DND-41 (cell line): ENCODE data around the gene SAMD4A.

Experiments used
- ATAC-seq: fragments of 200-7000 bp; cut with Tn5 transposase; 3 replicates; pipeline ENCODE4 v1.9.1; 2021; ENCODE audit warnings: low read depth; ENCODE audit not compliant: insufficient read depth
- DNase-seq: peaks from one replicate; pipeline ENCODE4 v3.0.0-alpha.2; 2020
- H2AFZ ChIP-seq: 2 replicates; pipeline ENCODE4 v1.6.0; 2012; ENCODE audit warnings: low read depth, low read length
- H3K27ac ChIP-seq: 2 replicates; pipeline ENCODE4 v1.5.1; 2012; ENCODE audit warnings: low read length, inconsistent platforms
- H3K27me3 ChIP-seq: fragments of 200-600 bp; sonication (generic); 2 replicates; pipeline ENCODE4 v1.6.0; 2012; ENCODE audit warnings: low read length, mild to moderate bottlenecking, inconsistent platforms; ENCODE audit not compliant: insufficient read depth, poor library complexity
- H3K36me3 ChIP-seq: 2 replicates; pipeline ENCODE4 v1.5.1; 2012; ENCODE audit warnings: low read length, inconsistent platforms; ENCODE audit not compliant: insufficient read depth
- H3K4me1 ChIP-seq: 2 replicates; pipeline ENCODE4 v1.5.1; 2012; ENCODE audit warnings: mild to moderate bottlenecking, low read length; ENCODE audit not compliant: insufficient read depth
- H3K4me2 ChIP-seq: 2 replicates; pipeline ENCODE4 v1.6.0; 2012; ENCODE audit warnings: mild to moderate bottlenecking, moderate library complexity, low read length, inconsistent platforms; ENCODE audit not compliant: insufficient read depth
- H3K4me3 ChIP-seq, 2 experiments: fragments of 200-600 bp in 1 of 2; shearing (Covaris generic) in 1 of 2; 2 replicates each; pipeline ENCODE4 v1.5.1; 2012 to 2016; ENCODE audit warnings: inconsistent platforms in 2 of 2, low read length in 2 of 2, mild to moderate bottlenecking in 2 of 2, low read depth in 1 of 2, moderate library complexity in 1 of 2
- H3K79me2 ChIP-seq: 2 replicates; pipeline ENCODE4 v1.6.0; 2012; ENCODE audit warnings: low read length, inconsistent platforms; ENCODE audit not compliant: insufficient read depth
- H3K9ac ChIP-seq: 2 replicates; pipeline ENCODE4 v1.6.0; 2012; ENCODE audit warnings: low read depth, mild to moderate bottlenecking, inconsistent platforms, low read length, moderate library complexity
- H3K9me3 ChIP-seq: 2 replicates; pipeline ENCODE4 v1.5.1; 2012; ENCODE audit warnings: low read length, moderate library complexity, mild to moderate bottlenecking, inconsistent platforms; ENCODE audit not compliant: insufficient read depth, severe bottlenecking
- H4K20me1 ChIP-seq: 2 replicates; pipeline ENCODE4 v1.6.0; 2012; ENCODE audit warnings: low read length; ENCODE audit not compliant: insufficient read depth
- EZH2 ChIP-seq: IDR thresholded peaks from 3 replicates; pipeline ENCODE4 v1.6.1; 2012; ENCODE audit warnings: borderline replicate concordance, low read depth, mild to moderate bottlenecking, moderate library complexity, low read length, inconsistent platforms; ENCODE audit not compliant: severe bottlenecking
- TF ChIP-seq, protein P1 (sequence below): IDR thresholded peaks from 2 replicates; pipeline ENCODE4 v1.5.1; 2012; ENCODE audit warnings: borderline replicate concordance, low read length, moderate library complexity, mild to moderate bottlenecking; ENCODE audit not compliant: poor library complexity, severe bottlenecking; ENCODE audit errors: extremely low read depth

Gene SAMD4A

DNA sequence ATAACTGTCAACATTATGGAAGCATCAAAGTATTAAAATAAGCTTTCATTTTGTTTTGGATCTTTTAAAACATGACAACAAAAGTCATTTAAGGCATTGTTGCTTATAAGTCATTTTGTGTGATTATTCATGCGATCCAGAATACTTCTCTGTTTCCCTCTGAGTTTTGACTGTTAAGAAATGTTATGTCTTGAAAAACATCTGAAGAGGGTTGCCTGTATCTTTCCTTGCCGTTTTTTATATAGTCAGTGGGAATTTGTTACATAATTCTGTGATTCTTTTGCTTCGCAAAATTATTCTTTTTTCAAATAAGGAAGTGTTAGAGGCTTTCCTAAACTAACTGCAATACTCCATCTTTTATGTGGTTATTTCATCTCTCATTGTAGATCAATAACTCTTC, 78.7 kb downstream of the SAMD4A start:
- H3K4me2 ChIP-seq = no peak overlapping the region
- H3K36me3 ChIP-seq = no peaks in the 10 kb centered on the region
- no peaks in the 10 kb centered on the region for H4K20me1 ChIP-seq
- H3K9ac ChIP-seq = no peak overlapping the region
- no peak overlapping the region for H3K27ac ChIP-seq
- no peak overlapping the region for H3K4me3 ChIP-seq
- no peaks in the 10 kb centered on the region for H3K4me1 ChIP-seq
- no peak for DNase-seq
- no peaks in the 10 kb centered on the region for H3K9me3 ChIP-seq
- no peaks in the 10 kb centered on the region for H3K79me2 ChIP-seq
- TF ChIP-seq, protein P1, sequence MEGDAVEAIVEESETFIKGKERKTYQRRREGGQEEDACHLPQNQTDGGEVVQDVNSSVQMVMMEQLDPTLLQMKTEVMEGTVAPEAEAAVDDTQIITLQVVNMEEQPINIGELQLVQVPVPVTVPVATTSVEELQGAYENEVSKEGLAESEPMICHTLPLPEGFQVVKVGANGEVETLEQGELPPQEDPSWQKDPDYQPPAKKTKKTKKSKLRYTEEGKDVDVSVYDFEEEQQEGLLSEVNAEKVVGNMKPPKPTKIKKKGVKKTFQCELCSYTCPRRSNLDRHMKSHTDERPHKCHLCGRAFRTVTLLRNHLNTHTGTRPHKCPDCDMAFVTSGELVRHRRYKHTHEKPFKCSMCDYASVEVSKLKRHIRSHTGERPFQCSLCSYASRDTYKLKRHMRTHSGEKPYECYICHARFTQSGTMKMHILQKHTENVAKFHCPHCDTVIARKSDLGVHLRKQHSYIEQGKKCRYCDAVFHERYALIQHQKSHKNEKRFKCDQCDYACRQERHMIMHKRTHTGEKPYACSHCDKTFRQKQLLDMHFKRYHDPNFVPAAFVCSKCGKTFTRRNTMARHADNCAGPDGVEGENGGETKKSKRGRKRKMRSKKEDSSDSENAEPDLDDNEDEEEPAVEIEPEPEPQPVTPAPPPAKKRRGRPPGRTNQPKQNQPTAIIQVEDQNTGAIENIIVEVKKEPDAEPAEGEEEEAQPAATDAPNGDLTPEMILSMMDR = no peak
- no peak for TF ChIP-seq EZH2
- H3K27me3 ChIP-seq = peaks cover 58% of the 10 kb centered on the region
- H2AFZ ChIP-seq = no peak overlapping the region
- ATAC-seq = no peak

DNA sequence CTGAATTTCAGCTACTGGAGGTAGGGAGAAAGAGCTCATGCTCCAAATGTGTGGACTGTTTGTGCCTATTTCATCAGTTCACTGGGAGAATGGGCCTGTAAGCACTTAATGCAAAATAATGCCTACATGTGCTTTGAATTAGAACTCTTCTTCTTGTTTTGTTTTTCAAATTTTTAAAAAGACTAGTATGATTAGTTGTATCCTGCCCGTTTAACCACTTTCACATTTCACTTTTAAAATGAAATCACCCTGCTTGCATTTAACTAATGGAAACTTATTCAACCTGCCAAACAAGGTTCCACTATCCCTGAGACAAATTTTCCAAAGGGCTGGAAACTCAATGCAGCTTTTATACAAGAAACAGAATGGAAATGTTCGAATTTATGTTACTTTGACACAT, 79.7 kb downstream of the SAMD4A start:
- Histone ChIP-seq H2AFZ (no peak overlapping the region), H3K4me3 (no peak overlapping the region), H3K9me3 (no peaks in the 10 kb centered on the region), H3K9ac (no peak overlapping the region), H3K79me2 (no peaks in the 10 kb centered on the region), H4K20me1 (no peaks in the 10 kb centered on the region), H3K4me1 (no peaks in the 10 kb centered on the region), H3K36me3 (no peaks in the 10 kb centered on the region), H3K4me2 (no peak overlapping the region), H3K27ac (no peak overlapping the region), H3K27me3 (peaks cover 56% of the 10 kb centered on the region)
- DNase-seq = no peak
- TF ChIP-seq, protein P1 = no peak
- no peak for TF ChIP-seq EZH2
- ATAC-seq = no peak

DNA sequence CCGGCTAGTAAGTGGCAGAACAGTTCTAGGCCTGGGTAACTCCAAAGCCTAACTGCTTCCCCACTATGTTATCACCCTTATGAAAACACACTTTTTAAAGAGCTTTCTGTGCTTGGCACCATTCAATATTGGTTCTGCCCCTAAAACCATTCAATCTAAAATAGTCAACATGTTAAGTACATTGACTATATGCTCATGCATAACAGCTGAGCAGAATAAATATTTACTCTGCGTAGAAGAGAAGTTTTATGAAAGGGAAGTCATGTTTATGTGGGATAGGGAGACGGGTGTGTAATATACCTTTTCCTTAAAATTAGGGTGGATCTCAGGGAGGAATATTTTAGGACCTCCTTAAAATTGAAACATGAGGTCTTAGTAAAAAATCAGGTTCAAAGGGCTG, 80.5 kb downstream of the SAMD4A start:
- Histone ChIP-seq H3K9me3 (no peaks in the 10 kb centered on the region), H3K9ac (no peak overlapping the region), H3K79me2 (no peaks in the 10 kb centered on the region), H2AFZ (no peak overlapping the region), H3K4me2 (no peak overlapping the region), H3K4me1 (no peaks in the 10 kb centered on the region), H4K20me1 (no peaks in the 10 kb centered on the region), H3K27ac (no peak overlapping the region), H3K36me3 (no peaks in the 10 kb centered on the region), H3K27me3 (peaks cover 58% of the 10 kb centered on the region), H3K4me3 (no peak overlapping the region)
- DNase-seq (no peak), ATAC-seq (no peak)
- TF ChIP-seq EZH2 = no peak
- TF ChIP-seq, protein P1 = no peak

GRCh38 chr14:54649056-54649455, 82.1 kb downstream of the SAMD4A start:
- Histone ChIP-seq H2AFZ (no peak overlapping the region), H3K27me3 (peaks cover 50% of the 10 kb centered on the region), H3K4me2 (no peak overlapping the region), H4K20me1 (no peaks in the 10 kb centered on the region), H3K4me1 (no peaks in the 10 kb centered on the region), H3K79me2 (no peaks in the 10 kb centered on the region), H3K36me3 (no peaks in the 10 kb centered on the region), H3K4me3 (no peak overlapping the region), H3K27ac (no peak overlapping the region), H3K9me3 (no peaks in the 10 kb centered on the region), H3K9ac (no peak overlapping the region)
- ATAC-seq = no peak
- no peak for TF ChIP-seq EZH2
- TF ChIP-seq, protein P1 = no peak
- DNase-seq = no peak
